Measurements from ENCODE around the gene KTI12. TPM values are rescaled to one million over a fixed set of nuclear protein-coding genes. Genes with fewer than 3 reads are reported as not detected.
"Not testable (repeated sequence)": the region's sequence is repeated elsewhere in the genome, so short reads cannot be mapped to it uniquely, and the experiment has no call there.

The KTI12 gene
- total RNA-seq, 1 experiment from 2014 or later = 17.1 TPM

DNA sequence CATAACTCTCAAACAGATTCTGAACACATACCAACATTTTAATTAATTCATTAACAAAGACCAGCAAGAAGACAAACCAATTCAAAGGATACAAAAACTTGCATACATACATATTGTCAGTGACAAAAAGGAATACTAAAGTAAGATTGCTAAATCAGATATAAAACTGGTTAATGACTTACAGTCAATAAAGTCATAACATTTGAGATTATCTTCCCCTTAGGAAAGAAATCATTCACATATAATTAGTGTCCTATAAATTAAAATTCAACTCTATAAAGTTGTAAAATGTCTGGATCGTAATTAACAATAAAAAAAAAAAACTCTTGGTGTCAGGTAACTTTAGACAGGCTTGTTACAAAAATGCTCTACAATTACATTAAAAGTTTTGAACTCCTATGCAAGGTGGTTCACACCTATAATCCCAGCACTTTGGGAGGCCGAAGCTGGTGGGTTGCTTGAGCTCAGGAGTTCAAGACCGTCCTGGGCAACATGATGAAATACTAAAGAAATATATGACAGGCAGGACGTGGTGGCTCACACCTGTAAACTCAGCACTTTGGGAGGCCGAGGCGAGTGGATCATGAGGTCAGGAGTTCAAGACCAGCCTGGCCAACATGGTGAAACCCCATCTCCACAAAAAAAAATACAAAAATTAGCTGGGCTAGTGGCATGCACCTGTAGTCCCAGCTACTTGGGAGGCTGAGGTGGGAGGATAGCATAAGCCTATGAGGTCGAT is 25.4 kb downstream of the KTI12 start:
- DNase-seq (ENCODE audit: low spot score) = no peak
- H3K36me3 ChIP-seq (ENCODE audit: insufficient read depth, low read length, poor library complexity, severe bottlenecking) = no peaks in the 10 kb centered on the region
- H3K4me1 ChIP-seq (ENCODE audit: insufficient read depth, low read length, poor library complexity, severe bottlenecking) = peaks cover 19% of the 10 kb centered on the region
- no peaks in the 10 kb centered on the region for H3K9me3 ChIP-seq (ENCODE audit: low read depth, low read length, poor library complexity, severe bottlenecking)
- ChIA-PET CTCF (no interaction called here), POLR2A (ENCODE audit: low non-redundant PET) (no interaction called here)
- no peaks in the 10 kb centered on the region for H3K27me3 ChIP-seq (replicated peaks; ENCODE audit: insufficient read depth, low read depth, low read length, poor library complexity)
- intact Hi-C loops (cut with micrococcal nuclease; ENCODE audit: unreplicated experiment) = no loop called here
- H3K4me3 ChIP-seq (ENCODE audit: low read depth, low read length, poor library complexity, severe bottlenecking) = no peak overlapping the region
- TF ChIP-seq, protein P1, sequence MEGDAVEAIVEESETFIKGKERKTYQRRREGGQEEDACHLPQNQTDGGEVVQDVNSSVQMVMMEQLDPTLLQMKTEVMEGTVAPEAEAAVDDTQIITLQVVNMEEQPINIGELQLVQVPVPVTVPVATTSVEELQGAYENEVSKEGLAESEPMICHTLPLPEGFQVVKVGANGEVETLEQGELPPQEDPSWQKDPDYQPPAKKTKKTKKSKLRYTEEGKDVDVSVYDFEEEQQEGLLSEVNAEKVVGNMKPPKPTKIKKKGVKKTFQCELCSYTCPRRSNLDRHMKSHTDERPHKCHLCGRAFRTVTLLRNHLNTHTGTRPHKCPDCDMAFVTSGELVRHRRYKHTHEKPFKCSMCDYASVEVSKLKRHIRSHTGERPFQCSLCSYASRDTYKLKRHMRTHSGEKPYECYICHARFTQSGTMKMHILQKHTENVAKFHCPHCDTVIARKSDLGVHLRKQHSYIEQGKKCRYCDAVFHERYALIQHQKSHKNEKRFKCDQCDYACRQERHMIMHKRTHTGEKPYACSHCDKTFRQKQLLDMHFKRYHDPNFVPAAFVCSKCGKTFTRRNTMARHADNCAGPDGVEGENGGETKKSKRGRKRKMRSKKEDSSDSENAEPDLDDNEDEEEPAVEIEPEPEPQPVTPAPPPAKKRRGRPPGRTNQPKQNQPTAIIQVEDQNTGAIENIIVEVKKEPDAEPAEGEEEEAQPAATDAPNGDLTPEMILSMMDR (conservative IDR thresholded peaks at IDR 0.05; ENCODE audit: low read depth, low read length) = no peak
- TF ChIP-seq EZH2 (IDR thresholded peaks at IDR 0.05; ENCODE audit: borderline replicate concordance, low read depth, low read length, poor library complexity, severe bottlenecking) = no peak
- BruUV-seq (replicated peaks) = no TSS peak
- no peak overlapping the region for H3K27ac ChIP-seq (ENCODE audit: low read depth, low read length, poor library complexity, severe bottlenecking)

DNA sequence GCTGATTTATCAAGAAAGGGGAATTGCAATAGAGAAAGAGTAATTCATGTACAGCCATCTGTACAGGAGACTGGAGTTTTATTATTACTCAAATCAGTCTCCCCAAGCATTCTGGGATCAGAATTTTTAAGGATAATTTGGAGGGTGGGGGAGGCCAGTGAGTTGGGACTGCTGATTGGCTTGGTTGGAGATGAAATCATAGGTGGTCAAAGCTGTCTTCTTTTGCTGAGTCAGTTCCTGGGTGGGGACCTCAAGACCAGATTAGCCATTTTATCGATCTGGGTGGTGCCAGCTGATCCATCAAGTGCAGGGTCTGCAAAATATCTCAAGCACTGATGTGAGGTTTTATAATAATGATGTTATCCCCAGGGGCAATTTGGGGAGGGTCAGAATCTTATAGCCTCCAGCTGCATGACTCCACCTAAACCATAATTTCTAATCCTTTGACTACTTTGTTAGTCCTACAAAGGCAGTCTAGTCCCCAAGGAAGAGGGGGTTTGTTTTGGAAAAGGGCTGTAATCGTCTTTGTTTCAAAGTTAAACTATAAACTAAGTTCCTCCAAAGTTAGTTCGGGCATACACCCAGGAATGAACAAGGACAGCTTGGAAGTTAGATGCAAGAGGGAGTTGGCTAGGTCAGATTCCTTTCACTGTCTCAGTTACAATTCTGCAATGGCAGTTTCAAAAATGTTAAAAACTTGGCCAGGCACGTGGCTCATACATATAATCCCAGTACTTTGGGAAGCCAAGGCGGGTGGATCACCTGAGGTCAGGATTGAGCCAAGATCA is 26.2 kb downstream of the KTI12 start:
- Histone ChIP-seq H3K27ac (ENCODE audit: low read depth, low read length, poor library complexity, severe bottlenecking) (no peak overlapping the region), H3K9me3 (ENCODE audit: low read depth, low read length, poor library complexity, severe bottlenecking) (no peaks in the 10 kb centered on the region), H3K4me3 (ENCODE audit: low read depth, low read length, poor library complexity, severe bottlenecking) (no peak overlapping the region), H3K4me1 (ENCODE audit: insufficient read depth, low read length, poor library complexity, severe bottlenecking) (peaks cover 19% of the 10 kb centered on the region), H3K36me3 (ENCODE audit: insufficient read depth, low read length, poor library complexity, severe bottlenecking) (no peaks in the 10 kb centered on the region), H3K27me3 (replicated peaks; ENCODE audit: insufficient read depth, low read depth, low read length, poor library complexity) (no peaks in the 10 kb centered on the region)
- DNase-seq (ENCODE audit: low spot score) = no peak
- no TSS peak for BruUV-seq (replicated peaks)
- POLR2A ChIA-PET (ENCODE audit: low non-redundant PET) = no interaction called here
- intact Hi-C loops (cut with micrococcal nuclease; ENCODE audit: unreplicated experiment) = no loop called here
- TF ChIP-seq, protein P1 (conservative IDR thresholded peaks at IDR 0.05; ENCODE audit: low read depth, low read length) = no peak
- no peak for TF ChIP-seq EZH2 (IDR thresholded peaks at IDR 0.05; ENCODE audit: borderline replicate concordance, low read depth, low read length, poor library complexity, severe bottlenecking)
- CTCF ChIA-PET = no interaction called here

GRCh38 chr1:52006081-52006553 is 27.5 kb downstream of the KTI12 start:
- CTCF ChIA-PET = not testable (repeated sequence)

GRCh38 chr1:52005548-52005947 is 28.1 kb downstream of the KTI12 start:
- CTCF ChIA-PET; intact Hi-C loops (cut with micrococcal nuclease; ENCODE audit: unreplicated experiment); H3K27ac ChIP-seq (ENCODE audit: low read depth, low read length, poor library complexity, severe bottlenecking): not testable (repeated sequence)

More at GRCh38 chr1:52006081-52006553, 27.5 kb downstream of the KTI12 start:
- H3K36me3 ChIP-seq (ENCODE audit: insufficient read depth, low read length, poor library complexity, severe bottlenecking); H3K9me3 ChIP-seq (ENCODE audit: low read depth, low read length, poor library complexity, severe bottlenecking); DNase-seq (ENCODE audit: low spot score); H3K27ac ChIP-seq (ENCODE audit: low read depth, low read length, poor library complexity, severe bottlenecking); intact Hi-C loops (cut with micrococcal nuclease; ENCODE audit: unreplicated experiment); H3K27me3 ChIP-seq (replicated peaks; ENCODE audit: insufficient read depth, low read depth, low read length, poor library complexity); H3K4me3 ChIP-seq (ENCODE audit: low read depth, low read length, poor library complexity, severe bottlenecking); BruUV-seq (replicated peaks); POLR2A ChIA-PET (ENCODE audit: low non-redundant PET): not testable (repeated sequence)
- H3K4me1 ChIP-seq (ENCODE audit: insufficient read depth, low read length, poor library complexity, severe bottlenecking) = peaks cover 22% of the 10 kb centered on the region

More at GRCh38 chr1:52005548-52005947, 28.1 kb downstream of the KTI12 start:
- BruUV-seq (replicated peaks); POLR2A ChIA-PET (ENCODE audit: low non-redundant PET); H3K4me3 ChIP-seq (ENCODE audit: low read depth, low read length, poor library complexity, severe bottlenecking); H3K27me3 ChIP-seq (replicated peaks; ENCODE audit: insufficient read depth, low read depth, low read length, poor library complexity); H3K9me3 ChIP-seq (ENCODE audit: low read depth, low read length, poor library complexity, severe bottlenecking); H3K36me3 ChIP-seq (ENCODE audit: insufficient read depth, low read length, poor library complexity, severe bottlenecking); DNase-seq (ENCODE audit: low spot score): not testable (repeated sequence)
- H3K4me1 ChIP-seq (ENCODE audit: insufficient read depth, low read length, poor library complexity, severe bottlenecking) = peaks cover 22% of the 10 kb centered on the region

Measured in A673 (cell line).